ENCODE data around the gene BNIPL. TPM values are rescaled to one million over a fixed set of nuclear protein-coding genes. Genes with fewer than 3 reads are reported as not detected.
A peak's percentile ranks its signal among the peaks of the same experiment; 100 is the strongest.

The BNIPL gene
- total RNA-seq, 4 donors from 2014 or later, result 196 to 492 (median 251) TPM

DNA sequence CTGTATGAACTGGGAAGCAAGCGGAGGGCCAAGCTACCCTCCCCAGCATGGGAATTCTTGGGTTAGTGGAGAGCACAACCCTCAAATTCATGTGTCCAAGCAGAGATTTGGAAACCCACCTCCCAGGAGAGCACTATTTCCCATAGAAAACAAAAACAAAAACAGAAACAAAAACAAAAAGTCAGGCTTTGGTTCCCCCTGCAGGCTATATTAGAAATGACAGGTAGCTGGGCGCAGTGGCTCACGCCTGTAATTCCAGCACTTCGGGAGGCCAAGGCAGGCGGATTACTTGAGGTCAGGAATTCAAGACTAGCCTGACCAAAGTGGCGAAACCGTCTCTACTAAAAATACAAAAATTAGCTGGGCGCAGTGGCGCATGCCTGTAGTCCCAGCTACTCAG lies 40.5 kb upstream of the BNIPL start:
- H3K36me3 ChIP-seq, result peaks cover 40% of the 10 kb centered on the region
- H3K9me3 ChIP-seq, result no peaks in the 10 kb centered on the region
- no peak for TF ChIP-seq POLR2A (IDR thresholded peaks at IDR 0.05)
- TF ChIP-seq, protein P1, sequence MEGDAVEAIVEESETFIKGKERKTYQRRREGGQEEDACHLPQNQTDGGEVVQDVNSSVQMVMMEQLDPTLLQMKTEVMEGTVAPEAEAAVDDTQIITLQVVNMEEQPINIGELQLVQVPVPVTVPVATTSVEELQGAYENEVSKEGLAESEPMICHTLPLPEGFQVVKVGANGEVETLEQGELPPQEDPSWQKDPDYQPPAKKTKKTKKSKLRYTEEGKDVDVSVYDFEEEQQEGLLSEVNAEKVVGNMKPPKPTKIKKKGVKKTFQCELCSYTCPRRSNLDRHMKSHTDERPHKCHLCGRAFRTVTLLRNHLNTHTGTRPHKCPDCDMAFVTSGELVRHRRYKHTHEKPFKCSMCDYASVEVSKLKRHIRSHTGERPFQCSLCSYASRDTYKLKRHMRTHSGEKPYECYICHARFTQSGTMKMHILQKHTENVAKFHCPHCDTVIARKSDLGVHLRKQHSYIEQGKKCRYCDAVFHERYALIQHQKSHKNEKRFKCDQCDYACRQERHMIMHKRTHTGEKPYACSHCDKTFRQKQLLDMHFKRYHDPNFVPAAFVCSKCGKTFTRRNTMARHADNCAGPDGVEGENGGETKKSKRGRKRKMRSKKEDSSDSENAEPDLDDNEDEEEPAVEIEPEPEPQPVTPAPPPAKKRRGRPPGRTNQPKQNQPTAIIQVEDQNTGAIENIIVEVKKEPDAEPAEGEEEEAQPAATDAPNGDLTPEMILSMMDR (IDR thresholded peaks at IDR 0.05), result peak; percentile 81 to 84
- peak in 1 of 3 donors; percentile 17 for TF ChIP-seq POLR2AphosphoS5 (IDR thresholded peaks at IDR 0.05)
- no peak for TF ChIP-seq EP300 (IDR thresholded peaks at IDR 0.05)
- H3K27me3 ChIP-seq, result no peaks in the 10 kb centered on the region
- peak in 1 of 2 donors; percentile 77 for DNase-seq (ENCODE audit: low spot score in 2 of 2)
- peaks cover 15% of the 10 kb centered on the region for H3K4me1 ChIP-seq
- H3K4me3 ChIP-seq, result no peak overlapping the region
- peak overlapping the region; percentile 76 for H3K27ac ChIP-seq
- 23% methylated on average over 9 of the region's 9 CpGs for WGBS

DNA sequence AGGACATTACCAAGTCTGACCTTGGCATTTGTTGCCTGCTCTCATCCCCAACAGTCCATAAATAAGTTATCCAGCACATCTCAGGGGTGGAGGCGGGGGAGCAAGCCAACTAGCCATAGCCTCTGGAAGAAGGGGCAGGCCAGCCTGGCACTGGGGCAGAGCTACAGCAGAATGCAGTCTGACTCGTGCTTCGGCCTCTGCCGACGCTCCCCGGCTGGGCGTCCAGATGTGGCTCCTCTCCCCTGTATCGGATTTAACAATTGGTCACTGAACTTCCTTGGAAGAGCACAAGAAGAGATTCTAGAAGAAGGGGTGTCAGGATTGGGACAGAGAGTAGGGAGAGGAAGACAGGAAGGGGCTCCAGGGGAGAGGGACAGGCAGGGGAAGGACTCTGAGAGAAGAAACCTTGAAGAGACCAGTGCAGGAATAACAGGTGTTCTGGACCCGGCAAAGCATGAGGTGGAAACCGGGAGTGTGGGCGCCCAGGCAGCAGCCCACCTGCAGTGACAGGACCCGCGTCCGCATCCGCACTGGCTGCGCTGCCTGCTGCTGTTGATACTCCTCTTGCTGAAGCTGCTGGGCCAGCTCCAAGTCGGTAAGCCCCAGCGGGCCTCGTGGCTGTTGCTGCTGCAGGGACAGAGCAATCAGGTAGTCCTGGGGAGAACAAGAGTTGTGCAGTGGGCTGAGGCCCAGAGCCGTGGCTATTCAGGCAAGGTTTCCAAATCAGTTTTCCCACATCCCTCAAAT lies 39.1 kb upstream of the BNIPL start:
- WGBS, result 93% methylated on average over 17 of the region's 20 CpGs
- H3K9me3 ChIP-seq, result no peaks in the 10 kb centered on the region
- no peak overlapping the region for H3K4me3 ChIP-seq
- no peaks in the 10 kb centered on the region for H3K27me3 ChIP-seq
- H3K4me1 ChIP-seq, result peaks cover 18% of the 10 kb centered on the region
- H3K36me3 ChIP-seq, result peaks cover 54% of the 10 kb centered on the region
- H3K27ac ChIP-seq, result no peak overlapping the region
- TF ChIP-seq, protein P1 (IDR thresholded peaks at IDR 0.05), result no peak
- TF ChIP-seq POLR2A (IDR thresholded peaks at IDR 0.05), result no peak
- no peak for TF ChIP-seq POLR2AphosphoS5 (IDR thresholded peaks at IDR 0.05)
- no peak for TF ChIP-seq EP300 (IDR thresholded peaks at IDR 0.05)
- no peak for DNase-seq (ENCODE audit: low spot score in 2 of 2)

DNA sequence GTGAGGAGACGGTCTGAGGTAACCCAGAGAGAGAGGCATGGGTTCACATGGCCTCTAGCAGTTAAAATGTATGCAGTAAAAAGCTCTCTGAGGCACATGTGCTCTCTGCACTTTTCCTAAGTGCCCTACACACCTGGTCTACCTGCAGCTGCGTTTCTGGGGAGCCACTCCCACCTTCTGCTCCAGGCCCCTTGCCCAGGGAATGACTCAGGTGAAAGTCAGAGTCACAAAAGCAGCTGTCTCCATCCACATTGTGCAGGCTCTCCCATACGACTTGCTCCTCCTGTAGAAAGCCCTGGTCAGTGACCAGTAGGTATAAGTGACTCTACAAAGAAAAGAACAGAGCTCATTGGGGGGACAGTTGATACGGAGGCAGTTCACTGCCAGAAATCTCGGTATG lies 38.4 kb upstream of the BNIPL start:
- Histone ChIP-seq H3K27me3 (no peaks in the 10 kb centered on the region), H3K9me3 (no peaks in the 10 kb centered on the region), H3K4me3 (no peak overlapping the region), H3K4me1 (peaks cover 25% of the 10 kb centered on the region), H3K27ac (no peak overlapping the region), H3K36me3 (peaks cover 57% of the 10 kb centered on the region)
- TF ChIP-seq, protein P1 (IDR thresholded peaks at IDR 0.05), result no peak
- TF ChIP-seq POLR2A (IDR thresholded peaks at IDR 0.05), result no peak
- no peak for TF ChIP-seq EP300 (IDR thresholded peaks at IDR 0.05)
- TF ChIP-seq POLR2AphosphoS5 (IDR thresholded peaks at IDR 0.05), result no peak
- 72% methylated on average over 4 of the region's 5 CpGs for WGBS
- DNase-seq (ENCODE audit: low spot score in 2 of 2), result no peak

DNA sequence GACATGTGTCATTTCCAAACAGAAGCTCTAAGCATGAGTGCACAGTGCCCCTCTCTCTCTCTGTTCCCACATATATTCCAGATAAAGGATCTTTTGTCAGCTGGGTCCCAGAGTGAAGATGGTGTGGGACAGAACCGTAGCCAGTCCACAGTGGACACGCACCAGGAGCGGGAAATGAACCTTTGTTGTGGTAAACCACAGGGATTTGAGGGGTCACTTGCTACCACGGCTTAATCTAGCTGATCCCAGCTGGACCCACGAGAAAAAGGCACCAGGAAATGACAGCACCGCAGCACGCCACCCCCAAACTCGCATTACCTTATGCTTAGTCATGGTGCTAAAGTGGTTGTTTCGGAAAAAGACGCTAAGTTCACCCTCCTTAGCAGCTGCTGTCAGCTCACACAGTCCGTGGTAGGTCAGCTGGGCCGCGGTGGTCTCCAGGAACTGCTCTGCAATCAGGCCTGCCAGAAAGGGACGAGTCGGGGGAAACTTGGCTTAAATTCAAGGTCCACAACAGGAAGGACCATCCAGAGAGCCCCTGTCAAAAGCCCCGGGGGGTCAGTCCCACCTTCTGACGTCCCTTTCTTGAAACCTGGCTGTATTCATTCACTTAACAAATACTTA lies 37.2 kb upstream of the BNIPL start:
- 85% methylated on average over 17 of the region's 17 CpGs for WGBS
- H3K9me3 ChIP-seq, result no peaks in the 10 kb centered on the region
- H3K4me1 ChIP-seq, result peaks cover 37% of the 10 kb centered on the region
- H3K27ac ChIP-seq, result no peak overlapping the region
- no peak overlapping the region for H3K4me3 ChIP-seq
- no peak for DNase-seq (ENCODE audit: low spot score in 2 of 2)
- peaks cover 57% of the 10 kb centered on the region for H3K36me3 ChIP-seq
- TF ChIP-seq, protein P1 (IDR thresholded peaks at IDR 0.05), result no peak
- TF ChIP-seq POLR2AphosphoS5 (IDR thresholded peaks at IDR 0.05) (no peak), EP300 (IDR thresholded peaks at IDR 0.05) (no peak)
- H3K27me3 ChIP-seq, result no peaks in the 10 kb centered on the region

DNA sequence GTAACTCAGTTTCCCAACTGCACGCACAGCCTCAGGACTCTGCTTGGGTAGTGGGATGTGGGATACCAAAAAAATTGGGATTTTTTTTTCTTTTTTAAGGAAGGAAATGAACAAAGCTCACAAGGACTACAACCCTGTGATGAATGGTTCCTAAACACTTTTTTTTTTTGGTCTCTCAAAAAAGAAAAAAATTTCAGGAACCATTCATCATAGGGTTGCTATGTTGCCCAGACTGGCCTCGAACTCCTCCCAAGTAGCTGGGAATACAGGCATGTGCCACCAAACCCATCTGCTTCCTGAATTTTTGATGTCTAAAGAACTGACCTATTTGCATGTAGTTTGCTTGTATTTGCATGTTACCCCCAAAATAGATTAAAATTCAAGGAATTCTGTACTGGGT lies 36.5 kb upstream of the BNIPL start:
- WGBS, result 88% methylated on average over 2 of the region's 2 CpGs
- Histone ChIP-seq H3K27me3 (no peaks in the 10 kb centered on the region), H3K27ac (no peak overlapping the region), H3K4me3 (no peak overlapping the region), H3K9me3 (no peaks in the 10 kb centered on the region), H3K36me3 (peaks cover 57% of the 10 kb centered on the region), H3K4me1 (peaks cover 43% of the 10 kb centered on the region)
- no peak for DNase-seq (ENCODE audit: low spot score in 2 of 2)
- TF ChIP-seq, protein P1 (IDR thresholded peaks at IDR 0.05), result no peak
- TF ChIP-seq POLR2A (IDR thresholded peaks at IDR 0.05), result no peak
- no peak for TF ChIP-seq POLR2AphosphoS5 (IDR thresholded peaks at IDR 0.05)
- no peak for TF ChIP-seq EP300 (IDR thresholded peaks at IDR 0.05)
